Nephron (organoid): ENCODE data around the gene FBXL14.

Source experiments
- H3K27ac Mint-ChIP-seq, 3 experiments: 2 replicates each; pipeline ENCODE4 v1.8.0; 2020; ENCODE audit warnings: mixed read lengths in 3 of 3, mild to moderate bottlenecking in 2 of 3, moderate library complexity in 1 of 3
- H3K27me3 Mint-ChIP-seq: 2 replicates; pipeline ENCODE4 v1.8.0; 2021; ENCODE audit warnings: low read depth, mild to moderate bottlenecking, moderate library complexity, mixed read lengths
- H3K36me3 Mint-ChIP-seq: 2 replicates; pipeline ENCODE4 v1.8.0; 2020; ENCODE audit warnings: low read depth, mixed read lengths
- H3K4me1 Mint-ChIP-seq: 2 replicates; pipeline ENCODE4 v1.8.0; 2020; ENCODE audit warnings: mixed read lengths
- H3K4me3 Mint-ChIP-seq, 3 experiments: 2 replicates each; pipeline ENCODE4 v1.8.0; 2020; ENCODE audit warnings: mild to moderate bottlenecking in 3 of 3, mixed read lengths in 3 of 3, moderate library complexity in 2 of 3
- H3K9me3 Mint-ChIP-seq: 2 replicates; pipeline ENCODE4 v1.8.0; 2020; ENCODE audit warnings: mixed read lengths
- CTCF ChIP-seq, 3 experiments: fragments of 200-600 bp; sonication (generic); IDR thresholded peaks; one replicate each; pipeline ENCODE4 v1.5.0; 2021; ENCODE audit warnings: antibody characterized with exemption in 3 of 3; ENCODE audit not compliant: unreplicated experiment in 3 of 3

Gene FBXL14

DNA sequence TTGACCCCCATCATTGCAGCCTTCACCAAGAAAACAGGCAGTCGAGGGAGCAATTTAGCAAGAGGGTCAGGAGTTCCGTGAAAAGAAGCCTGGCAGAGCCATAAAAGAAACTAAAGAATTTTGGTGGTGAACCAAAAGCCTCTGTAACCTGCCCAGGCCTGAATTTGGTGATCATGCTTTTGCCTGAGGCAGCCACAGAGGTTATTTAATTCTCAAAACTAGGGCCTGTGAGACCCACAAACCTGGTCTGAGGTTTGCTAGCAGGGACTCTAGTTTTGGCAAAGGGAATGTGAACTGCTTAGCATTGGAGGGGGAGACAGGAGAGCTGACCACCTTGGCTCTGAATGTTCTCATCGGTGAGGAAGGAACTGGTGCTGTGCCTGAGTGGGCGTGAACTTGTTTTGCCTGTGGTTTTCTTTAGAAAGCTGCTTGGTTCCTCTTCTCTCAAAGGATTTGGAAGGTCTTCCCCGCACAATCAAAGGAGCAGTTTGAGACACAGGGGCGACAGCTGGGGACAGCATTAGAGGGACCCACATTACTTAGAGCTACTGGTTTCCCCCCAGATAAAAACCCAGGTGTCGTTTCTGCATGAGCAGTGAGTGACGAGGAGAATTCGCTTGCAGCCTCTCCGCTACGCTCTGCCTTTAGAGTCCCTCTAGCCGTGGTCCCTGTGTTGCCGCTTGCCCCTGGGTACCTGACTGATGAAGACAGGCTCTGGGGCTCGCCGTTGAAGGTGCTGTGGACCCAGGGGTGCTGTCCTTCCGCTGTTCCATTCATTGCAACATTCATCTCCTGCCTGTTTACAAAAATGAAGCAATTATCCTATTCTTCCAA is 22.1 kb upstream of the FBXL14 start:
- H3K27me3 Mint-ChIP-seq = peaks cover 13% of the 10 kb centered on the region
- no peak overlapping the region for H3K4me3 Mint-ChIP-seq
- no peaks in the 10 kb centered on the region for H3K9me3 Mint-ChIP-seq
- no peak for TF ChIP-seq CTCF (IDR thresholded peaks at IDR 0.05; ENCODE audit: unreplicated experiment in 3 of 3)
- H3K27ac Mint-ChIP-seq = no peak overlapping the region
- H3K36me3 Mint-ChIP-seq = no peaks in the 10 kb centered on the region
- peaks cover 23% of the 10 kb centered on the region for H3K4me1 Mint-ChIP-seq

- H3K36me3 Mint-ChIP-seq = no peaks in the 10 kb centered on the region
- peaks cover 24% of the 10 kb centered on the region for H3K4me1 Mint-ChIP-seq
- H3K27me3 Mint-ChIP-seq = peaks cover 18% of the 10 kb centered on the region
- no peak overlapping the region for H3K27ac Mint-ChIP-seq
- no peak overlapping the region for H3K4me3 Mint-ChIP-seq
- no peaks in the 10 kb centered on the region for H3K9me3 Mint-ChIP-seq
- no peak for TF ChIP-seq CTCF (IDR thresholded peaks at IDR 0.05; ENCODE audit: unreplicated experiment in 3 of 3)
Measured at GRCh38 chr12:1614360-1614759, 20.0 kb upstream of the FBXL14 start.

DNA sequence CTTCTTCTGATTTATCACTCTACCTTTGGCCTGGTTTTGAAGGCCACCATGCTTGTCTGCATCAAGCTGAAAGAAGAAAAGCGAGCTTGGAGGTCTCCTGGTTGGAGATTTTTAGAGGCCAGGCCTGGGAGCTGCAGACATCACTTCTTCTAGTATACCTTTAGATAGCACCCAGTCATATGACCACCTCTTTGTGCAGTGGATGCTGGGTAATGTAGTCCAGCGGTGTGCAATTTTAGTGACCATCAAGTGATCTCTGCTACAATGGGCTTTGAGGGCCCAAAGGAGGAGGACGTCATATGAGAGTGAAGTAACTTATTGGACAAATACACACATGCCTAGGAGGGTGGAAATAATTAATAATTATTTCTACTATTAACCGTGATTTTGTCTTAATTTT is 19.5 kb upstream of the FBXL14 start:
- Mint-ChIP-seq H3K36me3 (no peaks in the 10 kb centered on the region), H3K9me3 (no peaks in the 10 kb centered on the region), H3K4me3 (no peak overlapping the region), H3K27ac (no peak overlapping the region), H3K27me3 (peaks cover 18% of the 10 kb centered on the region), H3K4me1 (peaks cover 21% of the 10 kb centered on the region)
- no peak for TF ChIP-seq CTCF (IDR thresholded peaks at IDR 0.05; ENCODE audit: unreplicated experiment in 3 of 3)

GRCh38 chr12:1611803-1612572 is 17.6 kb upstream of the FBXL14 start:
- H3K27ac Mint-ChIP-seq = peak overlapping the region; percentile 3 to 22 (median 16)
- peaks cover 31% of the 10 kb centered on the region for H3K4me1 Mint-ChIP-seq
- no peak for TF ChIP-seq CTCF (IDR thresholded peaks at IDR 0.05; ENCODE audit: unreplicated experiment in 3 of 3)
- H3K4me3 Mint-ChIP-seq = no peak overlapping the region
- no peaks in the 10 kb centered on the region for H3K36me3 Mint-ChIP-seq
- H3K9me3 Mint-ChIP-seq = no peaks in the 10 kb centered on the region
- H3K27me3 Mint-ChIP-seq = peaks cover 18% of the 10 kb centered on the region

- TF ChIP-seq CTCF (IDR thresholded peaks at IDR 0.05; ENCODE audit: unreplicated experiment in 3 of 3) = no peak
- H3K9me3 Mint-ChIP-seq = no peaks in the 10 kb centered on the region
- H3K27ac Mint-ChIP-seq = no peak overlapping the region
- peaks cover 43% of the 10 kb centered on the region for H3K4me1 Mint-ChIP-seq
- H3K27me3 Mint-ChIP-seq = peaks cover 18% of the 10 kb centered on the region
- no peaks in the 10 kb centered on the region for H3K36me3 Mint-ChIP-seq
- H3K4me3 Mint-ChIP-seq = no peak overlapping the region
Measured at GRCh38 chr12:1610072-1610643, 15.8 kb upstream of the FBXL14 start.
